Inflammatory macrophage treated with lipopolysaccharide for 1 hour (primary cell): ENCODE data around the gene ABCB11.
"Not testable (repeated sequence)": the region's sequence is repeated elsewhere in the genome, so short reads cannot be mapped to it uniquely, and the experiment has no call there.

ENCODE experiments used
- DNase-seq, 2 donors: peaks; one replicate each; pipeline ENCODE4 v3.0.0-alpha.2; 2020 to 2022

ABCB11 gene

DNA sequence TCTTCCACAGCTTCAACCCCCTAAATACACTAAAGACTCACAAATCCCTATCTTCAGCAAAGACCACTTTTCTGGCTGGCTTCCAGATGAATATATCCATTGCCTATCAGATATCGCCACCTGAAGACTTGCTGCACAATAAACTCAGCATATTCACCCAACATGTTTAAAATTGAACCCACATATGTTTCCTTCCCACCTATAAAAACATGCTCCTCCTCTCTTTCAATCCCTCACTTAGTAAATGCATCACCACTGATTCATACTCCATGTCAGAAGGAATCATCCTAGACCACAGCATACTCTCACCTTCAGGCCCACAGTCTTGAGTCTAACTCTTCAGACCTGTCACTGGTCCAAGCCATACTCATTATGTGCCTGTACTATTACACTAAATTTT, 146.1 kb downstream of the ABCB11 start:
- no peak for DNase-seq

GRCh38 chr2:168882163-168882562, 149.0 kb downstream of the ABCB11 start:
- not testable (repeated sequence) for DNase-seq

GRCh38 chr2:168874368-168875054, 156.6 kb downstream of the ABCB11 start:
- DNase-seq: no peak

- DNase-seq: not testable (repeated sequence)
These were observed 160.3 kb downstream of the ABCB11 start for GRCh38 chr2:168870824-168871223.
